Stimulated activated CD8-positive, alpha-beta memory T cell treated with anti-CD3 and anti-CD28 coated beads, Interleukin-12 subunit alpha, Interleukin-12 subunit beta, amount 100 ng/mL, for 4 hours (primary cell): ENCODE data around the gene SCYL2.
"Not testable (repeated sequence)": the region's sequence is repeated elsewhere in the genome, so short reads cannot be mapped to it uniquely, and the experiment has no call there.

Experiments used
- DNase-seq: peaks from one replicate; pipeline ENCODE4 v3.0.0-alpha.2; 2020; ENCODE audit warnings: low read depth

SCYL2 gene, protein sequence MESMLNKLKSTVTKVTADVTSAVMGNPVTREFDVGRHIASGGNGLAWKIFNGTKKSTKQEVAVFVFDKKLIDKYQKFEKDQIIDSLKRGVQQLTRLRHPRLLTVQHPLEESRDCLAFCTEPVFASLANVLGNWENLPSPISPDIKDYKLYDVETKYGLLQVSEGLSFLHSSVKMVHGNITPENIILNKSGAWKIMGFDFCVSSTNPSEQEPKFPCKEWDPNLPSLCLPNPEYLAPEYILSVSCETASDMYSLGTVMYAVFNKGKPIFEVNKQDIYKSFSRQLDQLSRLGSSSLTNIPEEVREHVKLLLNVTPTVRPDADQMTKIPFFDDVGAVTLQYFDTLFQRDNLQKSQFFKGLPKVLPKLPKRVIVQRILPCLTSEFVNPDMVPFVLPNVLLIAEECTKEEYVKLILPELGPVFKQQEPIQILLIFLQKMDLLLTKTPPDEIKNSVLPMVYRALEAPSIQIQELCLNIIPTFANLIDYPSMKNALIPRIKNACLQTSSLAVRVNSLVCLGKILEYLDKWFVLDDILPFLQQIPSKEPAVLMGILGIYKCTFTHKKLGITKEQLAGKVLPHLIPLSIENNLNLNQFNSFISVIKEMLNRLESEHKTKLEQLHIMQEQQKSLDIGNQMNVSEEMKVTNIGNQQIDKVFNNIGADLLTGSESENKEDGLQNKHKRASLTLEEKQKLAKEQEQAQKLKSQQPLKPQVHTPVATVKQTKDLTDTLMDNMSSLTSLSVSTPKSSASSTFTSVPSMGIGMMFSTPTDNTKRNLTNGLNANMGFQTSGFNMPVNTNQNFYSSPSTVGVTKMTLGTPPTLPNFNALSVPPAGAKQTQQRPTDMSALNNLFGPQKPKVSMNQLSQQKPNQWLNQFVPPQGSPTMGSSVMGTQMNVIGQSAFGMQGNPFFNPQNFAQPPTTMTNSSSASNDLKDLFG

DNA sequence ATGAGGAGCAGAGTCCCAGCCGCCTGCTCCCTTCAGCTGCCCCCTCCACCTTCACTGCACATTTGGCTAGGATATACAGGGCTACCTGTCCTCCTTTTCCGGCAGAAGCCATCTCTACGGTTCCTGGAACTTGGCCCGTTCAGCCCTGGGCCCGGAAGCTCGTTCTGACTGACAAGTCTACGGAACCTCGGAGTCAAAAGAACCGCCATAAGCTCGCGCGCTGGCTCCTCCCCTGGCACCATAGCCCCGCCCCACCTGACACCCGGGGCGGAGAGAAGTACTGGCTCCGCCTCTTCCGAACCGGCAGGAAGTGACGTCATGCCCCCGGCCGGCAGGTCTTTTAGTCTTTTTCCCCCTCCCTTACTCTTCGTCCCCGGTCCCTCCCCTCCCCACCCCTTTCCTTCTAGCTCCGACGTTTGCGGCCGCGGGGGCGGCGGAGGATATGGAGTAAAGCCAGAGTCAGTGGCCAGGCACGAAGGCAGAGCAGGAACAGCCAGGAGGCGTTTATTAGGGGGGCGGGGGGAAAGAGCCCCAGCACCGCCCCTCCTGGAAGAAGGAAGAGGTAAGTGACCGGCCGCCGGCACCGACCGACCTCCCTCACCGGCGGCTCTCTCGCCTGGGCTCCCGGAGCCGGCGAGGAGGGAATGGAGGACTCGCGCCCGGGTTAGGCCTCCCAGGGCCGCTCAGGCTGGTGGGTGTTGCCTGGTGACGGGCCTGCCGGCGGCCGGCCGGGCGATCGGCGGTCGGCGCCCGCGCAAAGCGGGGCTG, at the start of gene SCYL2, which contains the start of gene DEPDC4:
TSS of gene SCYL2 (plus strand) at position 343 of the 768 bp plus-strand sequence. CDS start 15,794 bp downstream, outside the sequence.
TSS of gene DEPDC4 (minus strand) at position 245 of the 768 bp plus-strand sequence. CDS start at position 242, 3 bp downstream.
- peak; percentile 84 for DNase-seq

DNA sequence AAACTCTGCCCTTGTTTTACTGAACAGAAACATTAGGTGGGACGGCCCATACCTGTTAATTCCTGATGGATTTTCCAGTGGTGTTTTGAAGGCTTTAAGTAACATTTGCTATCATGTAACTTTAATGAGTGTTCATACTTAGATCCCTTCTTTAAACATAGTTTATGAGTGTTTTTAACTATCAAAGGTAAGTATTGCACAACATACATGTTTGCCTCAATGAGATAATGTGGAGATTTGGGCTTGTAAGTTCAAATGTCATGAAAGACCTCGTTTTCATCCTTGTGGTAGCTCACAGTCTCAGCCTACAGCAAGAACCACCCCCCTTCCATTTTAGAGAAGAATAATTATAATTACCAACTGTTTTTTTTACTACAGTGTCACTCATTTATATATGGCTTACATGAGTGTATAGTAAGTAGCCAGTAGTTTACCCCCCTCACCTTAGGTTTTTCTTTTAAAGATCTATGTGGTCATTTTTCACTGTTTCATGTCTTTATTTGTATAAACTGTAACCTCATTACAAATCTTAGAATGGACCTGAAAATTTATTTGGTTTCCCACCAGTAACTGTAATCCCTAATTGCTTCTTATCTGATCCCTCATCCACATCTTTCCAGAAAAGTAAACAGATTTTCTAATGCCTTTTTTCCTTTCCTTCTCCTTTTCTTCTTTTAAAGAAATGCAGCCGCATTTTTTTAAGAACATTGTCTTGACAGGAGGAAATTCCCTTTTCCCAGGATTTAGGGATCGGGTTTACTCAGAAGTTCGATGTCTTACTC, 47.5 kb upstream of the SCYL2 start:
- no peak for DNase-seq

DNA sequence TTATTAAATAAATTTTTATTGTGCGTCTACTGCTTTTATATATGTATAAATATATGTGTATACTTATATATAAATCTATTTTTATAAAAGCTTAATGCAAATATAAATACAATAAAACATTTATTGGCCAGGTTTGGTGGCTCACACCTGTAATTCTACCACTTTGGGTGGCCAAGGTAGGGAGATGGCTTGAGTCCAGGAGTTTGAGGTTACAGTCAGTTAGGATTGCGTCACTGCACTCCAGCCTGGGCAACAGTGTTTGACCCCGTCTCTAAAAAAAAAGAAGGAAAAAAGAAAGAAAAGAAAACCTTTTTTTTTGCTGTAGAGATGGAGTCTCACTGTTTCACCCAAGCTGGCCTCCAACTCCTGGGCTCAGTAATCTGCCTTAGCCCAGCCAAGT, 45.5 kb upstream of the SCYL2 start:
- no peak for DNase-seq

DNA sequence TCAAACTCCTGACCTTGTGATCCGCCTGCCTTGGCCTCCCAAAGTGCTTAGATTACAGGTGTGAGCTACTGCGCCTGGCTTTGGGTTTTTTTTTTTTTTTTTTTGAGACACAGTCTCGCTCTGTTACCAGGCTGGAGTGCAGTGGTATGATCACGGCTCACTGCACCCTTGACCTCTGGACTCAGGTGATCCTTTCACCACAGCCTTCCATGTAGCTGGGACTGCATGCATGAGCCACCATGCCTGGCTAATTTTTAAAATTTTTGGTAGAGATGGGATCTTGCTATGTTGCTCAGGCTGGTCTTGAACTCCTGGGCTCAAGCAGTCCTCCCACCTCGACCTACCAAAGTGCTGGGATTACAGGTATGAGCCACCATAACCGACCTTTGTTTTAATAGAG, 44.8 kb upstream of the SCYL2 start:
- DNase-seq: not testable (repeated sequence)

DNA sequence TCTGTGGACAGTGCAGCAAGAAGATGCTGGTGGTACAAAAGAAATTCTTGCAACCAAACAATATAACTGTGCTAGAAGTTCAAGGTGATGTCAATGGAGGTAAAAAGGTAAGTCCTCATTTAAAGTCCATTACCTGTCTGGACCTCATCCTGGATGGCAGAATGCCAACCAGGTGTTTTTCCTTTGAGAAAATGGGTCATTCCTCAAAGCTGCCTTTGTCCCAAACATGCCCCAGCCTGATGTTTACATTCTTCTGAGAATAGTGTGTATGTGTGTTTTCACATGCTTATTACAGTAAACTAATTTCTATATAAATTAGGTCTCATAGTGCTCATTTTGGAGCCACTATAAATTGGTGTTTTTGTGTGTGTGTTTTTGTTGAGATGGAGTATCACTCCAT, 41.5 kb upstream of the SCYL2 start:
- DNase-seq: no peak

DNA sequence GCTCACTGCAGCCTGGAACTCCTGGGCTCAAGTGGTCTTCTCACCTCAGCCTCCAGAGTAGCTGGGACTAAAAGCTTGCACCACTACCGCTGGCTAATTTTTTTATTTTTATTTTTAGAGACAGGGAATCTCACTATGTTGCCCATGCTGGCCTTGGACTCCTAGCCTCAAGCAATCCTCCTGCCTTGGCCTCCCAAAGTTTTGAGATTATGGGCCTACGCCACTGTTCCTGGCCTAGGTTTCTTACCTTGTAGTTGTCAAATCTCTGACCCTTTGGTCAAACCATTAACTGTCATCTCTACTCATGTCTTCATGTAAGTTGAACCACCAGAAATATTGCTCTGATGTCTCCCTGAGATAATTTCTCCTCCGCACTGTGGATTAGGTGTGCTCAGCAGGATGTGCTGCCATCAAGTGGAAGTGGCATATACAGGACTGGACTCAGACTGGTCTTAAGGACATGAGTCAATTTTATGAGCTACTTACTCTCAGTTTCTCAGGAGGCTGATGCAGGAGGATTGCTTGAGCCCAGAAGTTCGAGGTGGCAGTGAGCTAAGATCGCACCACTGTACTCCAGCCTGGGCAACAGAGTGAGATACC, 37.8 kb upstream of the SCYL2 start:
- DNase-seq: no peak

DNA sequence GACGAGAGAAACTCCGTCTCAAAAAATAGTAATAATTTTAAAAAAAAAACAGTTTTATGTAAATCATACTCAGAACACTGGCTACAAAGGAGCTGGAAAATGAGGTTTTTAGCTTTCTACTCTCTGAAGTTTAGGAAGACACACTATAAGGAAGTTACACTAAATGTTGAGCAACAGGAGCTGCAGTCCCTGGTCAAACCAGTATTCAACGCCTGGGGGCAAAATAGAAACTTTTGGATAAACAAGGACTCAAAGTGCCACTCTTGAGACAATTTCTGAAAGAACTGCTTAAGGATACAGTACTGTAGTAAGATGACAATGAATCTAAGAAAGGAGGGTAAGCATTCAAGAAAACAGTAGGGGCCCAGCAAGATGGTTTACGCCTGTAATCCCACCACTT, 37.1 kb upstream of the SCYL2 start:
- no peak for DNase-seq

DNA sequence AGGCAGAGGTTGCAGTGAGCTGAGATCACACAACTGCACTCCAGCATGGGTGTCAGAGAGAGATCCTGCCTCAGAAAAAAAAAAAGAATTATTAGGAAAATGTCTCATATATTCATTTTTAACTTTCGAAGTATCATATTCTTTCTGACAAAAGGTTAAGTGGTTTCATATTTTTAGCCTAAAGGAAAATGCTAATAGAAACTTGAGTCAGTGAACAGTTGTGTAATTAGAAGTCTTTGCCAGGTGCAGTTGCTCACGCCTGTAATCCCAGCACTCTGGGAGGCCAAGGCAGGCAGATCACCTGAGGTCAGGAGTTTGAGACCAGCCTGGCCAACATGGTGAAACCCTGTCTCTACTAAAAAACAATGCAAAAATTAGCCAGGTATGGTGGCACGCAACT, 35.1 kb upstream of the SCYL2 start:
- not testable (repeated sequence) for DNase-seq

DNA sequence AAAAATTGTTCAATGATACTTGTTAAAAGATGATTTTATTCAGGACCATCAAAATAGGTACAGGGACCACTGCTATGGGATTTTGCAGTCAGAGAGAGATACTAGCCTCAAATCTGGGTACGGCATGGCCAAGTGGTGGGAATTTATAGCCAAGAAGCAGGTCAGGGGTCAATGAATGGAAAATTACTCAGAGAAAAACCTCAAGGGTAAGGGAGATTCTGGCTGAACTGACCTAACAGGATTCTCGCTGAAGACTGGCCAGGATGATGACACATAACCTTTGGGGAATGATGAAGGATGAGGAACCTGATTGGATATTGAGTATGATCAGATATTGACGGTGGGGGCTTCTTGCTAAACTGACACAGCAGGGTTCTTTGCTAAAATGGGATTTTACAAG, 32.8 kb upstream of the SCYL2 start:
- DNase-seq: no peak

DNA sequence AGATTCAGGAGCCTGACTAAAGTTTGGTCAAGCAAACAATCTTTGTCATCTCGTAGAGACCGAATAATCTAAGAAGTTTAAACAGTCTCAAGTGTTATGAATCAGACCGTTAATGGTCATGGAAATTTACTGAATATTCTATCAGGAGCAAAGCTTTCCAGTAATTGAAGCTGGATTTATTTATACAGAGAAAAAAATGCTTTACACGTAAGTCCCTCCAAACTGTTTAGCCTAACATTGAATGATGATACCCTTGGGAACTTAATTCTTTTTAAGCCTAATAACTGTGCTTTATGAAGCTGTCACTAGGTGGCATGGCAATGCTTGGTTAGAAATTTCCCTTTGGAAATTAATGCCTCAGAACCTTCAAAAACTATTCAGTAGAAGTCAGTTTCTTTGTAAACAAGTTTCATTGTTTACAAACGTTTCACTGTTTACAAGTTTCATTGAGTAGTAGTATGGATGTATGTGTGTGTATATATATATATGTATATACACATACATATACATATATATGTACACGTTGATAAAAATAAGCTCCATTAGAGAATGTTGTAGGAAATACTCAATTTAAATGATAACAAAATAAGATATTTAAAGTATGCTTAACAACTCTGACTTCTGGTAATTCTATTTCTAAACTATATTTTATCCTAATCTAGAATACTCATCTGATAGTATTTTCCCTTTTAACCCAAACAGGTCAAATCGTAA, 32.2 kb upstream of the SCYL2 start:
- no peak for DNase-seq

DNA sequence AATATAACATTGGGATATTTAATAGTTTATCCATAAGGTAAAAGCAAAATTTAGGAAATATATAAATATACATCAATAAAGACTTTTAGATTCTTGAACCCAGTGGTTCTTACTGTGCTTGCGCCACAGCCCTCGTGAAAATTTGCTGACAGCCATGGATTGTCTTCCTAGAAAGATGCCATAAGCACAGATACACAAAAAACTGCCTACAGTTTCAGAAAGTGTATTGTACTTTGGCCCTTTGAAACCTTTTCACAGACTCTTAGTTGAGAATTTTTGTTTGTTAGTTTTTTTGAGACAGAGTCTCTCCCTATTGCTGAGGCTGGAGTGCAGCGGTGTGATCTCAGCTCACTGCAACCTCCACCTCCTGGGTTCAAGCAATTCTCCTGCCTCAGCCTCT, 28.2 kb upstream of the SCYL2 start:
- no peak for DNase-seq

DNA sequence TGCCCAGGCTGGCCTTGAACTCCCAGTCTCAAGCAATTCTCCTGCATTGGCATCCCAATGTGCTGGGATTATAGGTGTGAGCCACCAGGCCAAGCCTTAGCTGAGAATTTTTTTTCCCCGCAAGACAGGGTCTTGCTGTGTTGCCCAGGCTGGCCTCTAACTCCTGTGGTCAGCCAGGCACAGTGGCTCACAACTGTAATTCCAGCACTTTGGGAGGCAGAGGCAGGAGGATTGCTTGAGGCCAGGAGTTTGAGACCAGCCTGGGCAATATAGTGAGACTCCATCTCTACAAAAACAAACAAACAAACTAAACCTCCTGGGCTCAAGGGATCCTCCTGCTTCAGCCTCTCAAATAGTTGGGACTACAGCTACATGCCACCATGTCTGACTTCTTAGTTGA, 27.4 kb upstream of the SCYL2 start:
- no peak for DNase-seq

DNA sequence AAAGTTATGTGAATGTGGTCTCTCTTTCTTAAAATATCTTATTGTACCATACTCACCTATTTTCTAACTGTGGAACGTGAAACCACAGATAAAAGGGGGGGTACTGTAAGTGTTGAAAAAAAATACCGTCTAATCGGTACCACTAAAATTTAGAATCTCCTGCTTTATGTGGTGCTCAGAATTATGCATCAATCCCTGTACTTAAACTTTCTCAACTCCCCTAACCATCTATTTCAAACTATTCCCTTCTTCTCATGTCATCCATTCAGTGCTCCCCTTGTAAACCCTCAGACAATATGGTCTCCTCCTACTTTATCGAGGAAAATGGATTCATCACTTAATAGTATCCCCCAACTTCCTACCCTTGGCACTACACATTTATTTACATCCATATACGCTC, 23.8 kb upstream of the SCYL2 start:
- DNase-seq: no peak

DNA sequence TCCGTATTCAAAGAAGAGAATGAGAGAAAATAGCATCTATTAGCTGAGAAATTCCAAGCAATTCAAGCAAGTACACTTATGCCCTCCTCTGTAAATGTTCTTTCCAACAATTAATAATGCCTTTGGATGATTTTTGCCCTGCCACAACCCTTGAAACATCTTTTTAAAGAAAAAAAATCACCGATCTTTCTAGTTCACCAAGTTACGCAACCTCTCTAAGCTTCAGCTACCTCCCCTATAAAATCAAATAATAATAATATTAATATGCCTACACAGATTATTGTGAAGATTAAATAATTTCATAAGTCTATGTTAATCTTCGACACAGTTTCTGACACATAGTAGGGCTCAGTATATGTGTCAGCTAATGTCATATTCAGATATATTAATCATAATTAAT, 19.2 kb upstream of the SCYL2 start:
- no peak for DNase-seq

DNA sequence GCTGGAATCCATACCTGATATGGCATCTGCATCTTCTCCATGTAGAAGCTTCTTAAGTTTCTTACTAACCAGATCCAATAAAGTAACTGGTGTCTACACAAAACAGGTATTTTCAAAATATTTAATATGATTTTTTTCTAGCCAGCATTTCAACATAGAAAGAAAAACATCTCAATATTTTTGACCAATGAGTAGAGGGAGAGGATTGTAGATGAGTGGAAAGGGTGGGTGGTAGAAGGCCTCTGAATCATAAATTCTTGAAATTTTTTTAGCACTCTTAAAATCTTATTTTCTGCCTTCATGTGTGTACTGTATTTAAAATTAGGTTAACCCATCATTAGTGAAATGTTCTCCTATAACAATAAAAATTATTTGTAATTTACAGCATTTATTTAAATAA, 18.1 kb upstream of the SCYL2 start:
- no peak for DNase-seq

DNA sequence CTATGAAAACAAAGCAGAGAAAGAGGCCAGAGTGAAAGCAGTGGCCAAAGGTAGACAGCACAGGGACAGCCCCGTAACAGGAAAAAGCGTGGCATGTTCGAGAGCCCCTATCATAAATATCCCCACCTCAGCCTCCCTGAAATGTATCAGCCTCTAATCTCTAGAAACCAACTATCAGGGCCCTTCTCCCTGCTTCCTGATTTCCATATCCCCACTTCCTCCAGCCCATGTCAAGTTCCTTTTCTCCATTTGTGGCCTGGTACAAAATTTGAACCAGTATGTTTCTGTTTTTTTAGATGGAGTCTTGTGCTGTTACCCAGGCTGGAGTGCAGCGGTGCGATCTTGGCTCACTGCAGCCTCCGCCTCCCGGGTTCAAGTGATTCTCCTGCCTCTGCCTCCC, 17.0 kb upstream of the SCYL2 start:
- no peak for DNase-seq

DNA sequence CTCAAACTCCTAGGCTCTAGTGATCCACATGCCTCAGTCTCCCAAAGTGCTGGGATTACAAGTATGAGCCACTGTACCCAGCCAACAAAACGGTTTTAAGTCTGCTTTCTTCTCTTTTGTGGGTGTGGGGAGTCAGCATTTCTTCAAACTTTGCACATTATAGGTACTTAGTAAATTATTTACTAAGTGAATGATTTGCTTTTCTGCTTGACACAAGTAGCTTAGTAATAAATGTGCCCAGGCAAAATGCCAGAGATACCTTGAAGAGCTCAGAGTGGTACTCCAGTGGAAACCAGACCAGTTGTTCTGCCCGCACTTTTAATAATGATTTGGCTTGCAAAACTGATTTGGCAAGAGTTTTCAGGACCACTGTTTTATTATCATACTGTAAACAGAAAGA, 15.1 kb upstream of the SCYL2 start:
- no peak for DNase-seq

DNA sequence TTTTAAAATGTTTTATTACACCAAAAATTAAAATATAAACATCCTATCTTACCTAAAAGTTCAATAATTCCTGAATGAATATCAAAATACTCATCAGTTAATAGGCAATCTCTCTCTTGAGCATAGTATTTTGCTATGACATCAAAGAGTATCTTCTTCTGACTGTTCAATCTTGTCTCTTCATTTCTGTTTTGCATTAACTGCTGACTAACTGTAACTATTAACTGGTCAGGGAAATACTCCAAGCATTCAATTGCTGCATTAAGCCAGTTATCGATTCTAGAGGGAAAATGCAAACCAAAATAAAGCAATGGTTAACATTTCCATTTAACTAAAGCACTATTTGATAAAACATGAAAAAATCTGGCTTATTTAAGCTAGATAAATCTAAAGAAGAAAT, 13.5 kb upstream of the SCYL2 start:
- DNase-seq: no peak

DNA sequence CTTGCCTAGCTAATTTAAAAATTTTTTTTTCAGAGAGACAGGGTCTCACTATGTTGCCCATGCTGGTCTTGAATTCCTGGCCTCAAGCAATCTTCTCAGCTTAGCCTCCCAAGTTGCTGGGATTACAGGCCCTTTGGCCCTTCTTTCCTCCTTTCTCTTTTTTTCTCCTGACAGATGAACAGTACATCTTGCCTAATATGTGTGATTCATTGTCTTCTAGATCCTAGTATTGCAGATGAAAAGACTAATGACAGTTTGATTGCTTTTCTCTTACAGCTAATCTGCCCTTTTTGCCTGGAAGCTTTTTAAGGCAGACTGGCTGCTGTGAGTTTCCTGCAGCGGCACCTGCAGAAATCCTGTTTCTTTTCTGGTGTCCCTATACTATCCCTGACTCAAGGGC, 12.1 kb upstream of the SCYL2 start:
- no peak for DNase-seq

DNA sequence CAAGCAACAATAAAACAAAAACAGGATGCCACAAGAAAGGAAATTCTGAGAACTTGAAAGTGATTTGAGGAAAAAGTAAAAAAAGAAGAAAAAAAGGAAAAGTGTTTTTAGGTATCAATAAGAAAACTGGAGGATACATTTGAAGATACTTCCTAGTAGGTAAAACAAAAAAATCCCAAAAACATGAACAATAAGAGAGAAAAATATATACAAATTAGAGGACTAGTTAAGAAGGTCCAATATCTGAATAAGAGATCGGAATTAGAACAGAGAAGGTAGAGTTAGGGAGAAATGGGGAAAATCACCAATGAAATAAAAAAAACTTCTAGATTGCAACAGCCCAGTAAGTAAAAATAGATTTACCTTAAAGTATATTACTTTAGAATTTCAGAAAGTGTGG, 8.8 kb upstream of the SCYL2 start:
- no peak for DNase-seq
